Measurements from ENCODE around the gene HIBADH. TPM values are rescaled to one million over a fixed set of nuclear protein-coding genes. Genes with fewer than 3 reads are reported as not detected.

The HIBADH gene
- total and polyA plus RNA-seq, 10 of the 15 experiments (the other 5 are each of a cell fraction or from before 2014, with no cell fraction given), result 8.7 to 36.1 (median 18.6) TPM

DNA sequence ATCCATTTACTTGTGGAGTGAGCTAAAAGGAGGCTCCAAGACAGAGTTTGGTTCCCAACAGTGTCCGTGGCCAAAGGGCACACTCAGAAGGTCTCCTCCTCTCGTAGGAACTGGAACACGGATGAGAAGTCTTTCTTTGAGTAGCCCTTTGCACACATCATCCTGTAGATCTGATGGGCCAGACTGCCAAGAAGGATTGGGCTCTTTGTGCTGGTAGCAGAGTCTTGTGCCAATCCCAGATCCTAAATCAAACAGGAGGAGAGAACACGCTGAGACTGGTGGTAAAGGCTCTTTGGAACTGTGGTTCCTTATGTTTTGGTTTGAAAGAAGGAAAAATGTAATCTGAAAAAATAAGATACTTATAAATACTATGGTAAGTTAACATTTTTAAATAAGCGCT is 136.6 kb downstream of the HIBADH start (continued):
- TF ChIP-seq, protein P1, sequence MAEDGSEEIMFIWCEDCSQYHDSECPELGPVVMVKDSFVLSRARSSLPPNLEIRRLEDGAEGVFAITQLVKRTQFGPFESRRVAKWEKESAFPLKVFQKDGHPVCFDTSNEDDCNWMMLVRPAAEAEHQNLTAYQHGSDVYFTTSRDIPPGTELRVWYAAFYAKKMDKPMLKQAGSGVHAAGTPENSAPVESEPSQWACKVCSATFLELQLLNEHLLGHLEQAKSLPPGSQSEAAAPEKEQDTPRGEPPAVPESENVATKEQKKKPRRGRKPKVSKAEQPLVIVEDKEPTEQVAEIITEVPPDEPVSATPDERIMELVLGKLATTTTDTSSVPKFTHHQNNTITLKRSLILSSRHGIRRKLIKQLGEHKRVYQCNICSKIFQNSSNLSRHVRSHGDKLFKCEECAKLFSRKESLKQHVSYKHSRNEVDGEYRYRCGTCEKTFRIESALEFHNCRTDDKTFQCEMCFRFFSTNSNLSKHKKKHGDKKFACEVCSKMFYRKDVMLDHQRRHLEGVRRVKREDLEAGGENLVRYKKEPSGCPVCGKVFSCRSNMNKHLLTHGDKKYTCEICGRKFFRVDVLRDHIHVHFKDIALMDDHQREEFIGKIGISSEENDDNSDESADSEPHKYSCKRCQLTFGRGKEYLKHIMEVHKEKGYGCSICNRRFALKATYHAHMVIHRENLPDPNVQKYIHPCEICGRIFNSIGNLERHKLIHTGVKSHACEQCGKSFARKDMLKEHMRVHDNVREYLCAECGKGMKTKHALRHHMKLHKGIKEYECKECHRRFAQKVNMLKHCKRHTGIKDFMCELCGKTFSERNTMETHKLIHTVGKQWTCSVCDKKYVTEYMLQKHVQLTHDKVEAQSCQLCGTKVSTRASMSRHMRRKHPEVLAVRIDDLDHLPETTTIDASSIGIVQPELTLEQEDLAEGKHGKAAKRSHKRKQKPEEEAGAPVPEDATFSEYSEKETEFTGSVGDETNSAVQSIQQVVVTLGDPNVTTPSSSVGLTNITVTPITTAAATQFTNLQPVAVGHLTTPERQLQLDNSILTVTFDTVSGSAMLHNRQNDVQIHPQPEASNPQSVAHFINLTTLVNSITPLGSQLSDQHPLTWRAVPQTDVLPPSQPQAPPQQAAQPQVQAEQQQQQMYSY (CRISPR knock-in tag; IDR thresholded peaks at IDR 0.05), result no peak
- TF ChIP-seq NRF1 (conservative IDR thresholded peaks at IDR 0.05; ENCODE audit: low read depth, low read length) (no peak), SMARCA5 (IDR thresholded peaks at IDR 0.05) (no peak)
- TF ChIP-seq, protein P2, sequence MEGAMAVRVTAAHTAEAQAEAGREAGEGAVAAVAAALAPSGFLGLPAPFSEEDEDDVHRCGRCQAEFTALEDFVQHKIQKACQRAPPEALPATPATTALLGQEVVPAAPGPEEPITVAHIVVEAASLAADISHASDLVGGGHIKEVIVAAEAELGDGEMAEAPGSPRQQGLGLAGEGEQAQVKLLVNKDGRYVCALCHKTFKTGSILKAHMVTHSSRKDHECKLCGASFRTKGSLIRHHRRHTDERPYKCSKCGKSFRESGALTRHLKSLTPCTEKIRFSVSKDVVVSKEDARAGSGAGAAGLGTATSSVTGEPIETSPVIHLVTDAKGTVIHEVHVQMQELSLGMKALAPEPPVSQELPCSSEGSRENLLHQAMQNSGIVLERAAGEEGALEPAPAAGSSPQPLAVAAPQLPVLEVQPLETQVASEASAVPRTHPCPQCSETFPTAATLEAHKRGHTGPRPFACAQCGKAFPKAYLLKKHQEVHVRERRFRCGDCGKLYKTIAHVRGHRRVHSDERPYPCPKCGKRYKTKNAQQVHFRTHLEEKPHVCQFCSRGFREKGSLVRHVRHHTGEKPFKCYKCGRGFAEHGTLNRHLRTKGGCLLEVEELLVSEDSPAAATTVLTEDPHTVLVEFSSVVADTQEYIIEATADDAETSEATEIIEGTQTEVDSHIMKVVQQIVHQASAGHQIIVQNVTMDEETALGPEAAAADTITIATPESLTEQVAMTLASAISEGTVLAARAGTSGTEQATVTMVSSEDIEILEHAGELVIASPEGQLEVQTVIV (IDR thresholded peaks at IDR 0.05; ENCODE audit: borderline replicate concordance, partially characterized antibody), result no peak
- TF ChIP-seq, protein P3, sequence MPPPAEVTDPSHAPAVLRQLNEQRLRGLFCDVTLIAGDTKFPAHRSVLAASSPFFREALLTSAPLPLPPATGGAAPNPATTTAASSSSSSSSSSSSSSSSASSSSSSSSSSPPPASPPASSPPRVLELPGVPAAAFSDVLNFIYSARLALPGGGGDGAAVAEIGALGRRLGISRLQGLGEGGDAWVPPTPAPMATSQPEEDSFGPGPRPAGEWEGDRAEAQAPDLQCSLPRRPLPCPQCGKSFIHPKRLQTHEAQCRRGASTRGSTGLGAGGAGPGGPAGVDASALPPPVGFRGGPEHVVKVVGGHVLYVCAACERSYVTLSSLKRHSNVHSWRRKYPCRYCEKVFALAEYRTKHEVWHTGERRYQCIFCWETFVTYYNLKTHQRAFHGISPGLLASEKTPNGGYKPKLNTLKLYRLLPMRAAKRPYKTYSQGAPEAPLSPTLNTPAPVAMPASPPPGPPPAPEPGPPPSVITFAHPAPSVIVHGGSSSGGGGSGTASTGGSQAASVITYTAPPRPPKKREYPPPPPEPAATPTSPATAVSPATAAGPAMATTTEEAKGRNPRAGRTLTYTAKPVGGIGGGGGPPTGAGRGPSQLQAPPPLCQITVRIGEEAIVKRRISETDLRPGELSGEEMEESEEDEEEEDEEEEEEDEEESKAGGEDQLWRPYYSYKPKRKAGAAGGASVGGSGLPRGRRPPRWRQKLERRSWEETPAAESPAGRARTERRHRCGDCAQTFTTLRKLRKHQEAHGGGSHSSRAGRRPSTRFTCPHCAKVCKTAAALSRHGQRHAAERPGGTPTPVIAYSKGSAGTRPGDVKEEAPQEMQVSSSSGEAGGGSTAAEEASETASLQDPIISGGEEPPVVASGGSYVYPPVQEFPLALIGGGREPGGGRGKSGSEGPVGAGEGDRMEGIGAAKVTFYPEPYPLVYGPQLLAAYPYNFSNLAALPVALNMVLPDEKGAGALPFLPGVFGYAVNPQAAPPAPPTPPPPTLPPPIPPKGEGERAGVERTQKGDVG (CRISPR knock-in tag; IDR thresholded peaks at IDR 0.05), result no peak
